ENCODE measurements around the gene ASCL2. TPM values are rescaled to one million over a fixed set of nuclear protein-coding genes. Genes with fewer than 3 reads are reported as not detected.

ASCL2 gene
- total RNA-seq, 1 donor from 2014 or later = 0.96 TPM

DNA sequence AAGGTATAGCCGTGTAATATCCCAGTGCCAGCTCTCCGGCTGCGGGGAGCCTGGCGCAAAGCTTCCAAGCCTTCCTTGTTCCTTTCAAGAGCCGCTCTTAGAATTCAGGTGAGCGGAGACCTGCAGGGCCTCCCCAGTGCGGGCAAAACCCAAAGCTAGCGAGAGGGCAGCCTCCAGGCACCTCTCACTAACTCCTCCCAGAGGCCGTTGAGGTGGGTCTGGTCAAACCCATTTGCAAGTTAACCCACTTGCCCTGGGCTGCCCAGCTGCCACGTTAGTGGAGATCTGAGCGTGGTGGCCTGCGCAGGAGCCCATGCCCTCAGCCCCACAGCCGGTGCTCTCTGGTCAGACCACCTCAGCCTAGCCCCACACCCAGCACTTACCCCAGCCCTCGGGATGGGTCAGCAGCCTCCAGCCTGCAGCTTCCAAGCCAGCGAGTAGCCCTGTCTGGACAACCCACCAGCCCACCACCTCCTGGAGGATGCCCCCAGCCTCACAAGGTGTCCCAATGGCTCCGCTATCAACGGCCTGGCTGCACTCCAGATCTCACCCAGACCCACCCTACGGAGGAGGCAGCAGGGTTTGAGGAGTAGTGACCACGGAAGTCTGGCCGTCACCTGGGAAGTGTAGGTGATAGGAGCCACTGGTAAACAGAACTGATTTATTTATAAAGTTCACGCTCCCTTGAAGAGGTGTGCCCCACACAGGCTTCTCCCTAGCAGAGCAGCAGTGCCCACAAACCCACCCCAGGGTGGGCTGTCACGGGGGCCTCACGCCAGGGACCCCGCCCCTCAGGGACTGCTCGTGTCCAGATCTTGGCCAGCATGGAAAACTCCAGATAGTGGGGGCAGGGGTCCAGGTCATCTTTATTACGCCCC is 2.3 kb downstream of the ASCL2 start:
- Mint-ChIP-seq H3K27ac (peak overlapping the region; percentile 29), H3K4me1 (peaks cover 19% of the 10 kb centered on the region), H3K27me3 (peaks cover 25% of the 10 kb centered on the region), H3K36me3 (ENCODE audit: low read depth) (no peaks in the 10 kb centered on the region), H3K4me3 (peak overlapping the region; percentile 50), H3K9me3 (no peaks in the 10 kb centered on the region)
- intact Hi-C loops (cut with micrococcal nuclease) = loop anchor here (2.0 to 10.0 kb wide), 3 partner anchors 191 to 617 kb away; partner anchors contain the start of gene CDKN1C
- DNase-seq = peak; percentile 53

DNA sequence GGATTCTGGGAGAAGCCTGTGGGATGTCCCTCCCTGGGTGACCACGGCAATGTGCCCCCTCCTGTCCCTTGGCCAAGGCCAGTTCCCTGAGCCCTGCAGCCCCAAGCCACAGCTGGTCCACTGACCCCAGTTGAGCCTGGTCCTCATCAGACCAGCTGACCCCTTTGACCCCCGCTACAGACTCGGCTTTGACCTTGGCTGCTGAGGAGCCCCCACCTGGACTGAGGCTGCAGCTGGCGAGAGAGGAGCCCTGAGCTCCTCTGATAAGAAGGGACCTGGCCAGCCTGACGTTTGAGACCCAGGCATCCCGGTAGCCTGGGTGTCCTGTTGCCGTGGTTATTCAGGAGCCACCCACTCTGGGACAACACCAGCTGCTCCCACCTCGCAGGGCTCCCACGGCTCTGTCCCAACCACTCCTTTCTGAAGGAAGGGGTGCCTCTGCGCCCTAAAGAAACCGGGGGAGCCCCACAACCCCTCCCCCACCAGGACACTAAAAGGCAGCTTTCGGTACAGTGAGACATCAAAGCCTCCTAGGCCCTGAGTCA is 3.0 kb downstream of the ASCL2 start:
- H3K4me1 Mint-ChIP-seq = peaks cover 19% of the 10 kb centered on the region
- no peak overlapping the region for H3K4me3 Mint-ChIP-seq
- no peaks in the 10 kb centered on the region for H3K36me3 Mint-ChIP-seq (ENCODE audit: low read depth)
- H3K27ac Mint-ChIP-seq = no peak overlapping the region
- H3K9me3 Mint-ChIP-seq = no peaks in the 10 kb centered on the region
- intact Hi-C loops (cut with micrococcal nuclease) = loop anchor here (5.0 to 10.0 kb wide), 2 partner anchors 410 to 617 kb away; partner anchors contain the start of gene CDKN1C
- peak; percentile 55 for DNase-seq
- H3K27me3 Mint-ChIP-seq = peaks cover 18% of the 10 kb centered on the region

DNA sequence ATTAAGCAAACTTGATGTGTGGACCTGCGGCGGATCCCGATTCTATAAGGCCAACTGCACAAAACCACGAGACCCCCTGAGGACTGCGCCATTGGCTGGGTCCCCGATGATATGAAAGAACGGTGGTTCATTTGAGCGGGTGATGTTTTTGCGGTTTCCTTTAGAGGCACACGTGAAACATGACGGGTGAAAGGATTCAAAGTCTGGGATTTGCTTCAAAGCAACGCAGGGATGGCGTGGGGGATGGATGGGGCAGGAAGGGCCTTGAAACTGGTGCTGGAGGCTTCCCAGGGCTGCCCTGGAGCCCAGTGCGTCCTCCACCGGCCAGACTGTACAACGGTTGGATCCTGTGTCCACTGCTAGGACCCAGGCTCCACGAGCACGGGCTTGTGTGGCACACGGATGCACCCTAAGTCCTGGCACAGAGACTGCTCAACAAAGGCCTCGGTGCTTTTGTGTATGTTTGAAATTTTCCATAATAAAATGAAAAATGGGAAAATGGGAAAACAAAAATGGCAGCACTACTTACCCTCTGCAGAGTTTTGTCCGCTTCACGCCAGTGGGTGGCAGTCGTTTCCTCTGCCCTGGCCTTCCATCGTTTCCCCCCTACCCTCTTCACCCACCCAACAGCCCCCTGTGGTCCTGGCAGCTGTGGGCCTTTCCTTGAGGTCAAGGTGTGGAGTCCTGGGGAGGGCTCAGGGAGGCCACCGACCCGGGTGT is 3.6 kb downstream of the ASCL2 start:
- H3K4me1 Mint-ChIP-seq = peaks cover 19% of the 10 kb centered on the region
- peak; percentile 53 for DNase-seq
- H3K27me3 Mint-ChIP-seq = peaks cover 15% of the 10 kb centered on the region
- H3K9me3 Mint-ChIP-seq = no peaks in the 10 kb centered on the region
- H3K4me3 Mint-ChIP-seq = no peak overlapping the region
- H3K27ac Mint-ChIP-seq = no peak overlapping the region
- intact Hi-C loops (cut with micrococcal nuclease) = loop anchor here (5.0 to 10.0 kb wide), 2 partner anchors 409 to 618 kb away; partner anchors contain the start of gene CDKN1C
- no peaks in the 10 kb centered on the region for H3K36me3 Mint-ChIP-seq (ENCODE audit: low read depth)

DNA sequence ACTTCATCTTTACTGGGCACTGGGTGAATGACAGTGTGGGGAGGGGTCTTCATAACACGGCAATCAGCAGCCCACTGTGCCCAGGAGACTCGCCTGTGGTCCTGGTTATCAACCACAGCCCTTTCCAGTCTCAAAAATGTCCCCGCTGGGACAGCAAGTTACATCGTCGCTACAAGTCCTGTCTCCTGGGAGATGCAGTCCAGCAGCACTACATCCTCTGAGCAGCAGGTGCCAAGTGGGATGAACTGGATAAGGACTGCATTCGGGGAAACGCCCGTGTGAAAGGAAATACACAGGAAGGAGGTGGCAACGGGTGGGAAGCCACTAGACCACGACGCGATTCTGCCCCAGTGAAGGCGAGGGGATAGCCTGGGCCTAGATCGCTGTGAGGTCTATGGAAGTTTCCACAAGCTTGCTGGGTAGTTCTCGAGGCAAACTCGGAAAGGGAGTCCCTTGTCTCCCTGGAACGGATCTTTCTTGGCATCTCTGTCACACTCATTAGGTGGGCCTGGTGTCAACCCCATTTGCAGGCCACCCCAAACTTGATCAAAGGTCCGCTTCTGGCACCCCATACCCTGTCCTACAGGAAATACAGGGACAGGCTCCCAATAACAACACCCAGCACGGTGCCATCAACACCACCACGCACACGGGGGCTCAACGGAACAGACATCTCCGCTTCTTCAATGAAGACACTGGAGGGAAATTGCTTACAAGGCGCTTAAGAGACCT is 4.4 kb downstream of the ASCL2 start:
- intact Hi-C loops (cut with micrococcal nuclease) = loop anchor here (1.0 to 10.0 kb wide), 3 partner anchors 124 to 619 kb away; partner anchors contain the start of gene CDKN1C
- DNase-seq = no peak
- Mint-ChIP-seq H3K4me1 (peaks cover 19% of the 10 kb centered on the region), H3K27ac (peak overlapping the region; percentile 68), H3K27me3 (peaks cover 11% of the 10 kb centered on the region), H3K36me3 (ENCODE audit: low read depth) (no peaks in the 10 kb centered on the region), H3K9me3 (no peaks in the 10 kb centered on the region), H3K4me3 (peak overlapping the region; percentile 57)

DNA sequence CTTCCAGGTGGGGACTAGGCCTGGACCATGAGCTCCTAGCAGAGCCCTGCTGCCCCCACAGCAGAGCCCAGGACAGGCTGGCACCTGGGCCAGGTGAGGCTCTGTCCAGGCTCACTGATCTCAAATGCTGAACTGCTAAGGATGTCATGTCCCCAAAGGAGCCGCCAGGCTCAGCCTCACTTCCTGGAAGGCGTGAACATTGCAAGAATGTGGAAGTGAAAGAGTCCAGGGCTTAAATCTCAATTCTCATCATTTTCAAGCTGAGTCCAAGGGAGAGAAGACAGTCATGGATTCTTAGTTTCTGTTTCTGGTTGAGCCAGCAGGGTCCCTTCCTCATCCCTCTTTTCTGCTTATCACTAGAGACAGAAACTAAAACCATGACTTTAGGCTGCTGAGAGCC is 5.0 kb downstream of the ASCL2 start:
- Mint-ChIP-seq H3K4me3 (peak overlapping the region; percentile 57), H3K27me3 (peaks cover 8% of the 10 kb centered on the region)
- DNase-seq = peak; percentile 80

DNA sequence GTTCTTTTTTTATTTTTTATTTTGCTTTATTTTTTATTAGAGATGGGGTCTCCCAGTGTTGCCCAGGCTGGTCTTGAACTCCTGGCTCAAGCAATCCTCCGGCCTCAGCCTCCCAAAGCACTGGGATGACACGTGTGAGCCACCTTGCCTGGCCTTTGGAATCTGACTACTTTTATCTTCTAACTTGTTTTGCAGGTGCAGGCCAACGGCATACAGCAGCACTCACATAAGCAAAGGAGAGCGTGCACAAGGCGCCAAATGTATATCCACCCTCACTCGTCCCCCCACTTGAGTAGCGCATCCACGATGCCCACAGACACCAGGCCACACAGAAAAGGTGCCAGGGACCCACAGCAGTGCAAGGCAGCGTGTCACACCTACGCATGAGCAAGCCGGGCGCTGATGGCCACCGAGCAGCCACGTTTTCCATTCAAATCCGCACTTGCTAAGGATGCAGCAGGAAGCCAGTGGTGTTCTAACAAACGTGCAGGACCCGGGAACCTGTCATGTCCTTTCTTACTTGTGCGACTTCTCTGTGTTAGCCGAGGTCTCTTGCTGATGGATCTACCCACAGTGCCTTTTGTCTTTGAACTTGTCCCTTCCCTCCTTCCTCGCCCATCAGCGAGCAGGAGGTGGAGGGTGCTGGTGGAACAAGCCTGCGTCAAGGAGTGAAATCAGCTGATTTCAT is 5.9 kb downstream of the ASCL2 start:
- peaks cover 17% of the 10 kb centered on the region for H3K4me1 Mint-ChIP-seq
- intact Hi-C loops (cut with micrococcal nuclease) = loop anchor here (1.0 to 10.0 kb wide), 3 partner anchors 122 to 620 kb away; partner anchors contain the start of gene CDKN1C
- no peak overlapping the region for H3K4me3 Mint-ChIP-seq
- H3K36me3 Mint-ChIP-seq (ENCODE audit: low read depth) = no peaks in the 10 kb centered on the region
- no peak overlapping the region for H3K27ac Mint-ChIP-seq
- H3K27me3 Mint-ChIP-seq = peaks cover 8% of the 10 kb centered on the region
- peak; percentile 53 for DNase-seq
- H3K9me3 Mint-ChIP-seq = no peaks in the 10 kb centered on the region

More for the DNA sequence above, 5.0 kb downstream of the ASCL2 start:
- H3K9me3 Mint-ChIP-seq = no peaks in the 10 kb centered on the region
- no peaks in the 10 kb centered on the region for H3K36me3 Mint-ChIP-seq (ENCODE audit: low read depth)
- intact Hi-C loops (cut with micrococcal nuclease) = loop anchor here (1.0 to 10.0 kb wide), 3 partner anchors 123 to 619 kb away; partner anchors contain the start of gene CDKN1C
- H3K4me1 Mint-ChIP-seq = peaks cover 17% of the 10 kb centered on the region
- H3K27ac Mint-ChIP-seq = peak overlapping the region; percentile 68

DNA sequence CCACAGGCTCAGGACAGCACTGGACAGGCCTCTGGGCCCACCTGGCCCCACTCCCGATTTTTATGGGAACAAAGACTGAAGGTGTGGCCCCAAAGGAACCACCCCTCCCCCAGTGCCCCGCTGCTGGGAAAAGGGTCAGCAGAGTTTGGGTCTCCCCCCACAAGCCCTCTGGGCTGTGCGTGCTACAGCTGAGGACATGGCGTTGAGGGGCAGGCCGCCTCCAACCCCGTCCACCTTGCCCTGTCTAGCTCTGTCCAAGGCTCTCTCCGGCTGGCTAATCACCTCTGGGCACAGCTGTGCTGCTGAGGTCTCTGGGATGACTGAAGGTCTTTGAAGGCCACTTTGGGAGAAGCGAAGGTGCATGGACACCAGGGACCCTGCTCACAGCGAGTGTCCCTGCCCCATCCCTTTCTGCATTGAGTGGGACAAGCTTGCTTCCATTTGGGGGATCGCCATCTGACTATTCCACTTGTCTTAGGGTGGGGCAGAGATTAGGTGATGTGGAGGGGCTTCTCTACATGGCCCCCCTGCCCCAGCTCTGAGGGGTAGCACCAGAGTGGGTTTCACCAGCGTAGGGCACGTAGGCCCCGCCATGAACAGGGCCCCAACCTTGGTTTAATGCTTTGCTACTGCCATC is 6.5 kb downstream of the ASCL2 start:
- peak; percentile 46 for DNase-seq
- no peak overlapping the region for H3K4me3 Mint-ChIP-seq
- H3K4me1 Mint-ChIP-seq = peaks cover 17% of the 10 kb centered on the region
- intact Hi-C loops (cut with micrococcal nuclease) = loop anchor here (10.0 kb wide), 1 partner anchor 621 kb away; the partner anchor contains the start of gene CDKN1C
- peaks cover 8% of the 10 kb centered on the region for H3K27me3 Mint-ChIP-seq
- H3K9me3 Mint-ChIP-seq = no peaks in the 10 kb centered on the region
- H3K36me3 Mint-ChIP-seq (ENCODE audit: low read depth) = no peaks in the 10 kb centered on the region
- H3K27ac Mint-ChIP-seq = no peak overlapping the region

DNA sequence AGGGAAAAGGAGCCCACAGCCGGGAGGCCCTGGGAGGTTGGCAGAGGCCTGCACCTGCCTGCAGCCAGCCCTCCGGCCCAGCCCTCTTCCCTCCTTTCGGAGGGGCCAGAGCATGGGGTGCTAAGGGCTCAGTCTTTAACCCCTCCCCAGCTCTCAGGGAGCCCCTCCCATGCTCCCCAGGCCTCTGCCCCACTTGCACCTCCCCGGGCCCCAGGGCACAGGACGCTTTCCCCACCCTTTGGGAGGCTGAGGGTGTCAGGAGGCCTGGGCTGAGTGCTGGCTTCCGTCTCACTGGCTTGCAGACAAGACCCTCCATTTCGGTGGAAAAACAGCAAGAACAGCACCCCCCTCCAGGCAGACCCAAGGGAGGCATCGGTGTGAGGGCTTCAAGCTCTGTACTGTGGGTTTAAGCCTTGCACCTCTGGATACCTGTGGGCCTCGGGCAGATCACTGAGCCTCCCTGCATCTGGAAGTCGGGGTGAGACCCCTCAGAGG is 7.3 kb downstream of the ASCL2 start:
- Mint-ChIP-seq H3K4me1 (peaks cover 14% of the 10 kb centered on the region), H3K36me3 (ENCODE audit: low read depth) (no peaks in the 10 kb centered on the region), H3K4me3 (no peak overlapping the region), H3K27me3 (peaks cover 2% of the 10 kb centered on the region), H3K9me3 (no peaks in the 10 kb centered on the region), H3K27ac (no peak overlapping the region)
- intact Hi-C loops (cut with micrococcal nuclease) = loop anchor here (10.0 kb wide), 1 partner anchor 622 kb away; the partner anchor contains the start of gene CDKN1C
- DNase-seq = peak; percentile 44

DNA sequence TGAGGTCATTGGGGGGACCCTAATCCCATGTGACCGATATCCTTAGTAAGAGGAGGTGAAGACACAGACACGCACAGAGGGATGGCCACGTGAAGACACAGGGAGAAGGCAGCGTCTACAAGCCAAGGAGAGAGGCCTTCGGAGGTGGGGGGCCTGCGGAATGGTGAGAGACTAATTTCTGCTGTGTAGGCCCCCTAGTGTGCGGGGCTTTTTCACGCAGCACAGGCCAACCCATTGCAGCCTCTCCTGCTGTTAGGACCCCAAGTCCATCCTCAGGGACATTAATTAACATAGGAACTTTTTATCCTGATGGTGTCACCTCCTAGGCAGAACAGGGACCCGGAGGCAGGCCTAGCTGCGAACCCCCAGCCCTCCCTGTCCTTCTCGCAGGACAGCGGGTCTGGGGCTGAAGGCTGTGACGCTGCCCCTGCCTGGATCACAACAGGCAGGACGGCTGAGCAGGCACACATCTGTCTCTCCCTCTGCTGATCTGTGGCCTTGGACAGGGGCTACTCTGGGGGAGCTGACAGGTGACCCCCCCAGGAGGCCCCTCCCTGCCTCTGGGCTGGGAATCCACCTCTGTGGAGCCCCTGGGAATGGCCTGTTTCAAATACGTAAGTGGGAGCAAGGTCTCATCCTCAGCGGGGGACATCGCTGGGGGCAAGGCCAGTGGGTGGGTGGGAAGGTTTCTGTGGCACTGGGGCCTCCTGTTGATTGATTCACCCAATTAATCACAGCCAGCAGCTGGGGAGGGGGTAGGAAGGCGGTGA is 7.9 kb downstream of the ASCL2 start:
- H3K9me3 Mint-ChIP-seq = no peaks in the 10 kb centered on the region
- no peaks in the 10 kb centered on the region for H3K36me3 Mint-ChIP-seq (ENCODE audit: low read depth)
- H3K27me3 Mint-ChIP-seq = no peaks in the 10 kb centered on the region
- intact Hi-C loops (cut with micrococcal nuclease) = loop anchor here (10.0 kb wide), 1 partner anchor 622 kb away; the partner anchor contains the start of gene CDKN1C
- no peak overlapping the region for H3K4me3 Mint-ChIP-seq
- DNase-seq = peak; percentile 47
- H3K4me1 Mint-ChIP-seq = peaks cover 14% of the 10 kb centered on the region
- no peak overlapping the region for H3K27ac Mint-ChIP-seq

DNA sequence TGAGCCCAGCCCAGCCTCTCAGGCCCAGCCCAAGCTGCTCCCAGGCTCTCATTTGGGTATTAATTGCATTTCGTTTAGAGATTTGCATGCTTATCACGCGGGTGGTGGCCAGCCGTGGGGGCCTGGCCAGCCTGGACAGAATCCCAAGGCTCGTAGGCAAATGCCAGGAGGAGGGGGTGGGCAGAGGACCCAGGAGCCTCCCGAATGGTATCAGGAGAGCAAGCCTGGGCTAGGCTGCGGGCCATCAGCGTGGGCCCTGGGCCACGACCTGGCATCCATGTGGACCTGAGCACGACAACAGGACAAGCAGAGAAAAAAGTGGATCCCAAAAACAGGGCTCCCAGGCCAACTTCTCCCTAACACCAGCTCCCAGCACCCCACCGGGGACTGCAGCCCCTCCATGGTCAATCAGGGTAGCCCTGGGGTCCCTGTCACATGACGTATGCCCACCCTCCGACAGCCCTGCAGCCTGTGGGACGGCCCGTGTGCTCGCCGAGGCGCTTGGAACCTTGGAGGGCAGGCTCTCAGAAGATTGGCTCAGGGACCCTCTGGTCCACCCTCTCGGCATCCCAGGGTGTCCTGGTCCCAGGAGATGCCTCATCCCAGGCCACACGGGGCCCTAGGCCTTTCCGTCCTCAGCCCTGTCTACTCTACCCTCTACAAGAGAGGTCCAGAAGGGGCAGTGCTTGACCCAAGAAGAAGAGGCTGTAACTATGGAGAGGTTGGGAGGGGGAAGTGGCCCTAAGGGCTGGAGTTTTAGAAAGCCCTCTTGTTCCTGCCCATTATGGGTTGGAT is 8.8 kb downstream of the ASCL2 start:
- Mint-ChIP-seq H3K4me3 (no peak overlapping the region), H3K9me3 (no peaks in the 10 kb centered on the region), H3K36me3 (ENCODE audit: low read depth) (no peaks in the 10 kb centered on the region), H3K27ac (no peak overlapping the region), H3K4me1 (peaks cover 14% of the 10 kb centered on the region), H3K27me3 (no peaks in the 10 kb centered on the region)
- DNase-seq = no peak
- intact Hi-C loops (cut with micrococcal nuclease) = loop anchor here (10.0 kb wide), 1 partner anchor 623 kb away; the partner anchor contains the start of gene CDKN1C
